Adipose tissue (tissue), 3 donors: ENCODE measurements around the gene LGALS9C. TPM values are rescaled to one million over a fixed set of nuclear protein-coding genes. Genes with fewer than 3 reads are reported as not detected.
"Not testable (repeated sequence)": the region's sequence is repeated elsewhere in the genome, so short reads cannot be mapped to it uniquely, and the experiment has no call there.

Experiments
- H3K27ac ChIP-seq: one replicate; pipeline ENCODE4 v1.5.1; 2013; ENCODE audit warnings: low read depth, low read length
- WGBS, 3 donors: extraction: QIAGEN DNeasy Blood & Tissue Kit; methylation state at CpG; one replicate each; pipeline ENCODE4 v1.1.7; 2013; 5-methylcytosine and 5-hydroxymethylcytosine counted together
- polyA plus RNA-seq, 3 donors: library from polyadenylated mRNA; stranded (reverse); fragments of 200-250 nt; gene quantifications; one replicate each; pipeline ENCODE4 v1.2.3, GENCODE V29; 2013
- donor health status: healthy with polysubstance abuse.
- donor health status: Bipolar disorder and iron deficiency.
- donor health status: healthy.

LGALS9C gene
- polyA plus RNA-seq, 3 donors: 0.07 to 9.5 (median 0.90) TPM

GRCh38 chr17:18508667-18509066 lies 32.1 kb downstream of the LGALS9C start:
- 66 to 95% (median 84%) methylated on average over 2 to 3 of the region's 3 CpGs for WGBS, 3 donors
- not testable (repeated sequence) for H3K27ac ChIP-seq

GRCh38 chr17:18521100-18521499 lies 44.5 kb downstream of the LGALS9C start:
- H3K27ac ChIP-seq: not testable (repeated sequence)
- 71% methylated on average over 1 of the region's 8 CpGs; no CpG with 5 or more reads in 2 of the 3 donors for WGBS, 3 donors

- WGBS, 3 donors: 83 to 93% (median 85%) methylated on average over 7 of the region's 9 CpGs
- not testable (repeated sequence) for H3K27ac ChIP-seq
Observed at GRCh38 chr17:18525015-18525414, 48.4 kb downstream of the LGALS9C start.

GRCh38 chr17:18526168-18526800 lies 49.7 kb downstream of the LGALS9C start:
- not testable (repeated sequence) for H3K27ac ChIP-seq
- WGBS, 3 donors: 80 to 91% (median 88%) methylated on average over 3 to 6 of the region's 12 CpGs

GRCh38 chr17:18527354-18527753 lies 50.8 kb downstream of the LGALS9C start:
- WGBS, 3 donors: 70 to 85% (median 74%) methylated on average over 4 to 8 of the region's 8 CpGs
- not testable (repeated sequence) for H3K27ac ChIP-seq

- H3K27ac ChIP-seq: not testable (repeated sequence)
- 72 to 100% (median 88%) methylated on average over 1 to 4 of the region's 6 CpGs for WGBS, 3 donors
Observed at GRCh38 chr17:18528435-18528834, 51.8 kb downstream of the LGALS9C start.

GRCh38 chr17:18528899-18529500 lies 52.4 kb downstream of the LGALS9C start:
- not testable (repeated sequence) for H3K27ac ChIP-seq
- WGBS, 3 donors: 72 to 78% (median 73%) methylated on average over 3 to 4 of the region's 4 CpGs

GRCh38 chr17:18530405-18530804 lies 53.8 kb downstream of the LGALS9C start:
- not testable (repeated sequence) for H3K27ac ChIP-seq

- WGBS, 3 donors: 49 to 63% (median 52%) methylated on average over 2 to 4 of the region's 5 CpGs
Observed at GRCh38 chr17:18542234-18542633, 65.6 kb downstream of the LGALS9C start.

GRCh38 chr17:18542907-18543306 lies 66.3 kb downstream of the LGALS9C start:
- not testable (repeated sequence) for H3K27ac ChIP-seq
- 52 to 70% (median 65%) methylated on average over 4 of the region's 5 CpGs for WGBS, 3 donors

More at GRCh38 chr17:18542234-18542633, 65.6 kb downstream of the LGALS9C start:
- not testable (repeated sequence) for H3K27ac ChIP-seq

Other genes with a start within 250 kb of the LGALS9C start
- 100 to 1,000 TPM; 189 to 228 (median 200) TPM for gene FLII, start 218.1 kb upstream of the LGALS9C start, polyA plus RNA-seq
- 1 to 10 TPM; 2.2 to 8.5 (median 3.0) TPM for gene MIEF2, start 216.1 kb upstream of the LGALS9C start, polyA plus RNA-seq
- 10 to 100 TPM in 2 of 3 donors, 1 to 10 TPM in 1; 6.5 to 16.6 (median 12.5) TPM for gene TOP3A, start 161.8 kb upstream of the LGALS9C start, polyA plus RNA-seq
- 1 to 10 TPM; 3.6 to 5.1 (median 3.8) TPM for gene SMCR8, start 161.5 kb upstream of the LGALS9C start, polyA plus RNA-seq
- 100 to 1,000 TPM in 1 of 3 donors, 10 to 100 TPM in 2; 13.7 to 168 (median 58.8) TPM for gene SHMT1, start 113.2 kb upstream of the LGALS9C start, polyA plus RNA-seq
- 1 to 10 TPM in 1 of 3 donors, not detected in 2; 1.6 TPM for gene EVPLL, start 99.0 kb upstream of the LGALS9C start, polyA plus RNA-seq
- gene TBC1D28, start 167.6 kb downstream of the LGALS9C start, polyA plus RNA-seq: not detected
- 1 to 10 TPM in 1 of 3 donors, under 1 TPM in 2; 0.70 to 1.3 (median 0.86) TPM for gene FOXO3B, start 205.5 kb downstream of the LGALS9C start, polyA plus RNA-seq